Right lobe of liver (tissue), 6 donors: ENCODE measurements around the gene PTCHD1. TPM values are rescaled to one million over a fixed set of nuclear protein-coding genes. Genes with fewer than 3 reads are reported as not detected.

Experiments
- ATAC-seq, 4 donors: fragments of 200-7000 bp; cut with Tn5 transposase; one replicate each; pipeline ENCODE4 v1.9.1; 2020; ENCODE audit warnings: mild to moderate bottlenecking in 4 of 4, moderate library complexity in 4 of 4
- DNase-seq, 3 donors: peaks; one replicate each; pipeline ENCODE4 v3.0.0-alpha.2; 2020
- H3K27ac ChIP-seq, 3 donors: fragments of 200-600 bp; one replicate each; pipeline ENCODE4 v1.8.0; 2022
- H3K27me3 ChIP-seq, 2 donors: fragments of 200-600 bp; one replicate each; pipeline ENCODE4 v1.8.0; 2022
- H3K36me3 ChIP-seq, 4 donors: fragments of 200-600 bp; sonication (generic) in 1 of 4; one replicate each; pipeline versions ENCODE4 v1.5.1 to v1.8.0; 2017 to 2022; ENCODE audit warnings: control low read depth in 1 of 4
- H3K4me1 ChIP-seq, 4 donors: fragments of 200-600 bp; sonication (generic) in 1 of 4; one replicate each; pipeline versions ENCODE4 v1.5.1 to v1.8.0; 2017 to 2022; ENCODE audit warnings: control low read depth in 1 of 4
- H3K4me3 ChIP-seq, 3 donors: fragments of 200-600 bp; one replicate each; pipeline ENCODE4 v1.8.0; 2022
- H3K9me3 ChIP-seq, 4 donors: fragments of 200-600 bp; sonication (generic) in 1 of 4; one replicate each; pipeline versions ENCODE4 v1.5.1 to v1.8.0; 2017 to 2022; ENCODE audit warnings: control low read depth in 1 of 4
- CTCF ChIP-seq, 4 donors: fragments of 200-600 bp in 3 of 4; fragments of 450-650 bp in 1 of 4; IDR thresholded peaks; one replicate each; pipeline versions ENCODE4 v1.5.1 to v1.8.0; 2016 to 2022; ENCODE audit warnings: antibody characterized with exemption in 4 of 4, mild to moderate bottlenecking in 2 of 4
- POLR2A ChIP-seq: fragments of 450-650 bp; IDR thresholded peaks from one replicate; pipeline ENCODE4 v1.6.1; 2017; ENCODE audit warnings: antibody characterized with exemption, mild to moderate bottlenecking
- WGBS: methylation state at CpG from one replicate; pipeline ENCODE4 v1.1.6; 2018; ENCODE audit warnings: low coverage, low lambda C conversion rate; ENCODE audit not compliant: insufficient coverage; ENCODE audit errors: missing lambda C conversion rate; 5-methylcytosine and 5-hydroxymethylcytosine counted together
- intact Hi-C, 2 donors: fragments of 100-400 bp; cut with DNase I; formaldehyde crosslinking; loops; one replicate each; pipeline versions ENCODE4 v1.11.2 to v1.14.1; 2022
- total RNA-seq, 6 experiments: library from RNA; depleted of rRNA in 2 of 6; stranded (reverse); fragments of >200 nt in 2 of 6; fragmentation: NEBNext Ultra II Directional in 3 of 6; extraction: Animal tissue kit (Norgen Biotek cat#: 25700) in 3 of 6; gene quantifications; one replicate each; pipeline versions ENCODE4 v1.1.0 to v1.2.4, GENCODE V29; 2016 to 2023
- donor health status: DM: no; HTN: yes; CAD: no.
- donor health status: DM: no; HTN: no; CAD: no.
- donor health status: DM: no; HTN: no; CAD: no.
- donor health status: DM: no; HTN: yes; CAD: no.
- donor health status: DM: no; HTN: yes; CAD: no.

Gene PTCHD1
- total RNA-seq, 6 experiments from 2014 or later: under 0.01 to 0.02 TPM; not detected in 4

GRCh38 chrX:23380581-23380980, 45.9 kb downstream of the PTCHD1 start:
- no peaks in the 10 kb centered on the region for H3K9me3 ChIP-seq
- H3K36me3 ChIP-seq: no peaks in the 10 kb centered on the region
- no peaks in the 10 kb centered on the region for H3K27me3 ChIP-seq
- H3K27ac ChIP-seq: no peak overlapping the region
- no peak for ATAC-seq
- intact Hi-C loops: no loop called here
- no CpG with 5 or more reads among the region's 2 CpGs for whole genome bisulfite sequencing
- no peaks in the 10 kb centered on the region for H3K4me1 ChIP-seq
- TF ChIP-seq CTCF (IDR thresholded peaks at IDR 0.05) (no peak), POLR2A (no peak)
- H3K4me3 ChIP-seq: no peak overlapping the region
- no peak for DNase-seq

GRCh38 chrX:23381099-23382087, 46.7 kb downstream of the PTCHD1 start:
- H3K9me3 ChIP-seq: no peaks in the 10 kb centered on the region
- H3K4me3 ChIP-seq: no peak overlapping the region
- no peaks in the 10 kb centered on the region for H3K36me3 ChIP-seq
- no peak for TF ChIP-seq POLR2A
- H3K4me1 ChIP-seq: no peaks in the 10 kb centered on the region
- no peak overlapping the region for H3K27ac ChIP-seq
- DNase-seq (no peak), ATAC-seq (no peak)
- WGBS: 45% methylated on average over 19 of the region's 19 CpGs
- intact Hi-C loops: no loop called here
- no peaks in the 10 kb centered on the region for H3K27me3 ChIP-seq

- ATAC-seq: no peak
- WGBS: 53% methylated on average over 5 of the region's 5 CpGs
- TF ChIP-seq POLR2A: no peak
- TF ChIP-seq CTCF (IDR thresholded peaks at IDR 0.05): no peak
These were observed 47.9 kb downstream of the PTCHD1 start for GRCh38 chrX:23382572-23382971.

GRCh38 chrX:23383411-23383810, 48.8 kb downstream of the PTCHD1 start:
- no peak for DNase-seq
- no peak overlapping the region for H3K27ac ChIP-seq
- H3K4me1 ChIP-seq: no peaks in the 10 kb centered on the region
- H3K27me3 ChIP-seq: no peaks in the 10 kb centered on the region
- no peak overlapping the region for H3K4me3 ChIP-seq
- H3K9me3 ChIP-seq: no peaks in the 10 kb centered on the region
- 45% methylated on average over 2 of the region's 2 CpGs for WGBS
- TF ChIP-seq POLR2A (no peak), CTCF (IDR thresholded peaks at IDR 0.05) (no peak)
- intact Hi-C loops: no loop called here
- H3K36me3 ChIP-seq: no peaks in the 10 kb centered on the region
- no peak for ATAC-seq

More at GRCh38 chrX:23382572-23382971, 47.9 kb downstream of the PTCHD1 start:
- intact Hi-C loops: no loop called here
- no peaks in the 10 kb centered on the region for H3K9me3 ChIP-seq
- no peaks in the 10 kb centered on the region for H3K4me1 ChIP-seq
- H3K27ac ChIP-seq: no peak overlapping the region
- no peaks in the 10 kb centered on the region for H3K36me3 ChIP-seq
- H3K27me3 ChIP-seq: no peaks in the 10 kb centered on the region
- DNase-seq: no peak
- H3K4me3 ChIP-seq: no peak overlapping the region

- Histone ChIP-seq H3K4me1 (no peaks in the 10 kb centered on the region), H3K4me3 (no peak overlapping the region), H3K36me3 (no peaks in the 10 kb centered on the region), H3K27me3 (no peaks in the 10 kb centered on the region), H3K9me3 (no peaks in the 10 kb centered on the region), H3K27ac (no peak overlapping the region)
- 25% methylated on average over 2 of the region's 3 CpGs for WGBS
- ATAC-seq (no peak), DNase-seq (no peak)
- intact Hi-C loops: no loop called here
- no peak for TF ChIP-seq POLR2A
- no peak for TF ChIP-seq CTCF (IDR thresholded peaks at IDR 0.05)
These were observed 50.6 kb downstream of the PTCHD1 start for GRCh38 chrX:23385242-23385641.
